Brain microvascular endothelial cell (primary cell): ENCODE results near the gene MORN5.
"Not testable (repeated sequence)": the region's sequence is repeated elsewhere in the genome, so short reads cannot be mapped to it uniquely, and the experiment has no call there.

Source experiments
- DNase-seq: peaks from one replicate; pipeline ENCODE4 v3.0.0-alpha.2; 2020
- H3K27ac ChIP-seq: fragments of 250-450 bp; sonication (Bioruptor Pico); 2 replicates; pipeline ENCODE4 v1.5.1; 2020; ENCODE audit warnings: mild to moderate bottlenecking, moderate library complexity
- H3K27me3 ChIP-seq: fragments of 250-450 bp; sonication (Bioruptor Pico); replicated peaks from 2 replicates; pipeline ENCODE4 v1.5.1; 2020; ENCODE audit warnings: mild to moderate bottlenecking
- H3K36me3 ChIP-seq: fragments of 250-450 bp; sonication (Bioruptor Pico); replicated peaks from 2 replicates; pipeline ENCODE4 v1.5.1; 2020; ENCODE audit warnings: mild to moderate bottlenecking
- H3K4me3 ChIP-seq: 2 replicates; pipeline ENCODE4 v1.5.1; 2011; ENCODE audit warnings: low read depth, mild to moderate bottlenecking, control low read depth, low read length, moderate library complexity
- in situ Hi-C: cut with HindIII; loops from 2 replicates; pipeline ENCODE4 v1.10.0; 2017; ENCODE audit warnings: low sequenced_read_pairs, low pct_ligation_motif_present
- TF ChIP-seq, protein P1 (sequence below): IDR thresholded peaks from 2 replicates; pipeline ENCODE4 v1.5.1; 2011; ENCODE audit warnings: low read depth, mild to moderate bottlenecking, moderate library complexity, low read length, control low read depth, inconsistent platforms; ENCODE audit errors: missing control alignments

Gene MORN5

GRCh38 chr9:122115176-122116035 is 44.3 kb upstream of the MORN5 start:
- no peak overlapping the region for H3K4me3 ChIP-seq
- peaks cover 3% of the 10 kb centered on the region for H3K27me3 ChIP-seq
- H3K36me3 ChIP-seq = no peaks in the 10 kb centered on the region
- in situ Hi-C loops = no loop called here
- no peak for DNase-seq
- TF ChIP-seq, protein P1, sequence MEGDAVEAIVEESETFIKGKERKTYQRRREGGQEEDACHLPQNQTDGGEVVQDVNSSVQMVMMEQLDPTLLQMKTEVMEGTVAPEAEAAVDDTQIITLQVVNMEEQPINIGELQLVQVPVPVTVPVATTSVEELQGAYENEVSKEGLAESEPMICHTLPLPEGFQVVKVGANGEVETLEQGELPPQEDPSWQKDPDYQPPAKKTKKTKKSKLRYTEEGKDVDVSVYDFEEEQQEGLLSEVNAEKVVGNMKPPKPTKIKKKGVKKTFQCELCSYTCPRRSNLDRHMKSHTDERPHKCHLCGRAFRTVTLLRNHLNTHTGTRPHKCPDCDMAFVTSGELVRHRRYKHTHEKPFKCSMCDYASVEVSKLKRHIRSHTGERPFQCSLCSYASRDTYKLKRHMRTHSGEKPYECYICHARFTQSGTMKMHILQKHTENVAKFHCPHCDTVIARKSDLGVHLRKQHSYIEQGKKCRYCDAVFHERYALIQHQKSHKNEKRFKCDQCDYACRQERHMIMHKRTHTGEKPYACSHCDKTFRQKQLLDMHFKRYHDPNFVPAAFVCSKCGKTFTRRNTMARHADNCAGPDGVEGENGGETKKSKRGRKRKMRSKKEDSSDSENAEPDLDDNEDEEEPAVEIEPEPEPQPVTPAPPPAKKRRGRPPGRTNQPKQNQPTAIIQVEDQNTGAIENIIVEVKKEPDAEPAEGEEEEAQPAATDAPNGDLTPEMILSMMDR = no peak
- no peak overlapping the region for H3K27ac ChIP-seq

DNA sequence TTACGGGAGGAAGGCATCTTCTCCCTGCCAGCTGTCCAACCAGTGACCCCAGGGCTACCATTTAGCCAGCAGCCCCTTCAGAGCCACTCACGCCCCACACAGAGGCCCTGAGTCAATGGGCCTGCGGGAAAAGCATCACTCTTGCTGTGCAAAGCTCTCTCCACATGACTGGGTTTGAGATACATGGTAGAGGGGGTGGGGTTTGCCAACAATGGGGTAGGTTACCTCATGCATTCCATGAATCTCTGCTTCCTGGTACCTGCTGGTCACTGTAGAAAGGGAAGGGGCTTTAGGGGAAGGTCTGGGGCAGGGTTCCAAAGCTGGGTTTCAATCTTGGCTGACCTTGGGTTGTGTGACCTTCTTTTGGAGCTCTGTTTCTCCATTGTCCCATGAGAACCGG is 43.7 kb upstream of the MORN5 start:
- Histone ChIP-seq H3K36me3 (no peaks in the 10 kb centered on the region), H3K27me3 (peaks cover 3% of the 10 kb centered on the region)
- TF ChIP-seq, protein P1 = no peak

GRCh38 chr9:122116448-122117173 is 43.1 kb upstream of the MORN5 start:
- H3K4me3 ChIP-seq = no peak overlapping the region
- no peak overlapping the region for H3K27ac ChIP-seq
- H3K36me3 ChIP-seq = no peaks in the 10 kb centered on the region
- in situ Hi-C loops = no loop called here
- TF ChIP-seq, protein P1 = no peak
- no peak for DNase-seq
- peaks cover 3% of the 10 kb centered on the region for H3K27me3 ChIP-seq

More for the DNA sequence above, 43.7 kb upstream of the MORN5 start:
- H3K27ac ChIP-seq = no peak overlapping the region
- H3K4me3 ChIP-seq = no peak overlapping the region
- no peak for DNase-seq
- in situ Hi-C loops = no loop called here

- DNase-seq, H3K27ac ChIP-seq, H3K27me3 ChIP-seq, H3K36me3 ChIP-seq, in situ Hi-C loops, H3K4me3 ChIP-seq: not testable (repeated sequence)
These were observed 42.5 kb upstream of the MORN5 start for GRCh38 chr9:122117241-122117640.

DNA sequence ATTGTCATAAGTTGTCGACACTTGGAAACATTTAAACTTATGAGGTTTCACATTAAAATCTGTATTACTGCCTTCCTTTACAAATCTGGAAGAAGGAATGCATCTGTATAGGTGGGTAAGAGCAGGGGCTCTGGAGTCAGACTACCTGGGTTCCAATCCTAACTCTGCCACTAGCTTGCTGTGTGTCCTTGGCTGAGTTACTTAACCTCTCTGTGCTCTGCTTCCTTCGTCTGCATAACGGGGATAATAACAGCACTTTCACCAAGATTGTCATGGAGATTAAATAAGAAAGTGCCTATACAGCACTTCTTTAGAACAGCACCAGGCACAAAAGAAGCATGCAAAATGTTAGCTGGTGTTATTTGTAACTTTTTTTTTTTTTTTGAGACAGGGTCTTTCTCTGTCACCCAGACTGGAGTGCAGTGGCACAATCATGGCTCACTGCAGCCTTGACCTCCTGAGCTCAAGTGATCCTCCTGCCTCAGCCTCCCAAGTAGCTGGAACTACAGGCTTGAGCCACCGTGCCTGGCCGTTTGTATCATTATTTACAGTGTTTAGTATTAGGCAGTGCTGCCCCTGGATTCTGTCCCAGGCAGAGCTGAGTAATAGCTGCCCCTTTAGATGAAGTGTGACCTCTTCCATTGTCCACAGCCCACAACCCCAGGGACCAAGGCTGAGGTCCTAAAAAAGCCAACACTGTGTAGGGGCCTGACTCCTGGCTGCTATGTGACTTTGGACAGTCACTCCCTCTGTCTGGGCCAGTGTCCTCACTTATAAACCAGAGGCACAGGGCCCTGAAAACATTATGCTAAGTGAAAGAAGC is 41.2 kb upstream of the MORN5 start:
- no peak overlapping the region for H3K27ac ChIP-seq
- peaks cover 3% of the 10 kb centered on the region for H3K27me3 ChIP-seq
- no peak for DNase-seq
- no peaks in the 10 kb centered on the region for H3K36me3 ChIP-seq
- TF ChIP-seq, protein P1 = no peak
- no peak overlapping the region for H3K4me3 ChIP-seq
- in situ Hi-C loops = no loop called here

DNA sequence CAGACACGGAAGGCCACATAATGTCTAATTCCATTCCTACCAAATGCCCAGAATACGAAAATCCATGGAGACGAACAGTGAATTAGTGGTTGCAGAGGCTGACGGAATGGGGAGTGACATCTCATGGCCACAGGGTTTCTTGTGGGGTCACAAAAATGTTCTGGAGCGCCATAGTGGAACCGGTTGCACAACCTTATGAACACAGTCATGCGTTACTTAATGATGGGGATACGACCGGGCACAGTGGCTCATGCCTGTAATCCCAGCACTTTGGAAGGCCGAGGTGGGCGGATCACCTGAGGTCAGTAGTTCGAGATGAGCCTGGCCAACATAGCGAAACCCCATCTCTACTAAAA is 40.6 kb upstream of the MORN5 start:
- Histone ChIP-seq H3K27ac (no peak overlapping the region), H3K36me3 (no peaks in the 10 kb centered on the region), H3K4me3 (no peak overlapping the region), H3K27me3 (peaks cover 3% of the 10 kb centered on the region)
- TF ChIP-seq, protein P1 = no peak
- DNase-seq = no peak
- in situ Hi-C loops = no loop called here
